GM21576 (cell line): ENCODE results near the gene CDK3.
"Not testable (repeated sequence)": the region's sequence is repeated elsewhere in the genome, so short reads cannot be mapped to it uniquely, and the experiment has no call there.

ENCODE experiments used
- ATAC-seq: cut with Tn5 transposase; IDR thresholded peaks from one replicate; pipeline ENCODE4 v1.9.1; 2021; ENCODE audit warnings: mild to moderate bottlenecking, moderate library complexity; ENCODE audit not compliant: unreplicated experiment

CDK3 gene

GRCh38 chr17:76036497-76037261 lies 36.0 kb downstream of the CDK3 start:
- no peak for ATAC-seq

GRCh38 chr17:76038050-76038449 lies 37.4 kb downstream of the CDK3 start:
- ATAC-seq: no peak

- no peak for ATAC-seq
Measured at GRCh38 chr17:76039121-76039520, 38.5 kb downstream of the CDK3 start.

GRCh38 chr17:76040376-76040775 lies 39.7 kb downstream of the CDK3 start:
- ATAC-seq: no peak

- ATAC-seq: not testable (repeated sequence)
Measured at GRCh38 chr17:76042868-76043267, 42.2 kb downstream of the CDK3 start.

- not testable (repeated sequence) for ATAC-seq
Measured at GRCh38 chr17:76044475-76045007, 43.9 kb downstream of the CDK3 start.

- no peak for ATAC-seq
Measured at GRCh38 chr17:76046064-76046463, 45.4 kb downstream of the CDK3 start.

- ATAC-seq: no peak
Measured at GRCh38 chr17:76048025-76048605, 47.5 kb downstream of the CDK3 start.

DNA sequence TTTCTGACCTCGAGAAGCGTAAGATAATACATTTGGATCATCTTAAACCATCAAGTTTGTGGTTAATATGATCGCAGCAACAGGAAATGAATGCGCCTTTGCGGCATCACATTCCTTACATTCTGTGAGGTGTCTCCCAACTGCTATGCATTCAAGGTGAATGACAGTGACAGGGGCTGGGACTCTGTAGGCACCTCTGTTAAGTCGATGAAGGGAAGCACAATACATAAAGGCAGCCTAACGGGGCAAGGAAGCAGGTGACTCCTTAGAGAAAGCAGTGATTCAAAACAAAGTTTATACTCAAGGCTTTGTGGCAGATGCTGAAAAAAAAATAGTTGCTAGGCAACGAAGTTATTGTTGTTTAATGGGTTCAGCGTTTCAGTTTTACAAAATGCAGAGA lies 48.1 kb downstream of the CDK3 start:
- no peak for ATAC-seq

DNA sequence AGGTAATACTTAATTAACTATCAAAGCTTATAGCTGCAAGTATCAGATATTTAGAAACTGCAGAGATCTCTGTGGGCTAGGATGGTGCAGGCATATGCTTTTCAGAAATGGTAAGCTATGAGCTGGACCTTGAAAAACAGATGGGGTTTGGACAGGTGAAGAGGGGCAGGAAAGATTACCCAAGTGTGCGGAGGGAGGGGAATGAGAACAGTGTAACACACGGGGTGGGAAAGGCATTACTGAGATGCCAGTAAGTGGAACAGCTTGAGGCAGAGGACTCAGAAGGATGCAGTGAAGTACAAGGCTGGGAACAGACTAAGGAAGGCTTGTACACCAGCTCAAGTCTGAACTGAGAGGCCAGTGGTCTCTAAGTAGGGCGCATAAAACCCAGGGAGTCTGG lies 48.6 kb downstream of the CDK3 start:
- no peak for ATAC-seq

- no peak for ATAC-seq
Measured at GRCh38 chr17:76049836-76050537, 49.3 kb downstream of the CDK3 start.

DNA sequence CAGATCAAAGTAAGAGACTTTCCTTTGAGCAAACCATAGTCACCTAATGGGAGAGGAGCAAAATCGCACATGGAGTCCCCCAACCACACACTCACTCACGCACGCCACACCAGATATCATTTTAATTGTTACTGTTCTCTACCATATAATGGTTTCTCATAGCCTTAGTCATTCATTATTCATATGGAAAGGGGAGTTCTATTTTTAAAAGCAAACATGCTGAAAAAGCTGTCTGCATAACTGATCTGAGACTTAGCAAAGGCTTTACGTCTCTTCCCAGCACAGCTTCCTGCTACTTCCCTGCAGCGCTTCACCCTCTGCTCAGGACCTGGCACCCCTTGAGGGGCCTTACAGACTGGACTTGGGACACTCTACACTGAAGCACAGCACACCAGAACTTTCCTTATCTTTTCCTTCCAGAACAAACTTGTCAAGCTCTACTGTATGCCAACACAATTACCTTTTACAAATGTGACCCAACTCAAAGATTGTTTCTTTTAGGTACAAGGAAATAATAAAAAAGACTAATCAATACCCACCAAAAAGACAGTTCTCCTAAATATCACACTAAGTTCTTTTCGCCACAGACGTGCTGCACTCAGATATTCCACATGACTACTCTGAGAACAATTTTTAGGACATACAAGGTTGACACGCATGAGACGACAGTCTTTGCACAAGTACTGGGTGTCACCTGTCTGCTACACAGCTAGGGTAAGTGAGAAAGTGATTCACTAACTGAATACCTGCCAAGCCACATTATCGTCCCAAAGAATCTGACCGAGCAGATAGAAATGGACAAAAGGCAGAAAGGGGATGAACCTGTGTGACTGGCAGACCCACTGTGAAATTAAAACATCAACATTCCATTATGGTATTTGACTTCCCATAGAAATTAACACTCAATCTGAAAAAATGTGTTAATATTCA lies 50.1 kb downstream of the CDK3 start:
- no peak for ATAC-seq

- no peak for ATAC-seq
Measured at GRCh38 chr17:76051561-76051960, 50.9 kb downstream of the CDK3 start.

DNA sequence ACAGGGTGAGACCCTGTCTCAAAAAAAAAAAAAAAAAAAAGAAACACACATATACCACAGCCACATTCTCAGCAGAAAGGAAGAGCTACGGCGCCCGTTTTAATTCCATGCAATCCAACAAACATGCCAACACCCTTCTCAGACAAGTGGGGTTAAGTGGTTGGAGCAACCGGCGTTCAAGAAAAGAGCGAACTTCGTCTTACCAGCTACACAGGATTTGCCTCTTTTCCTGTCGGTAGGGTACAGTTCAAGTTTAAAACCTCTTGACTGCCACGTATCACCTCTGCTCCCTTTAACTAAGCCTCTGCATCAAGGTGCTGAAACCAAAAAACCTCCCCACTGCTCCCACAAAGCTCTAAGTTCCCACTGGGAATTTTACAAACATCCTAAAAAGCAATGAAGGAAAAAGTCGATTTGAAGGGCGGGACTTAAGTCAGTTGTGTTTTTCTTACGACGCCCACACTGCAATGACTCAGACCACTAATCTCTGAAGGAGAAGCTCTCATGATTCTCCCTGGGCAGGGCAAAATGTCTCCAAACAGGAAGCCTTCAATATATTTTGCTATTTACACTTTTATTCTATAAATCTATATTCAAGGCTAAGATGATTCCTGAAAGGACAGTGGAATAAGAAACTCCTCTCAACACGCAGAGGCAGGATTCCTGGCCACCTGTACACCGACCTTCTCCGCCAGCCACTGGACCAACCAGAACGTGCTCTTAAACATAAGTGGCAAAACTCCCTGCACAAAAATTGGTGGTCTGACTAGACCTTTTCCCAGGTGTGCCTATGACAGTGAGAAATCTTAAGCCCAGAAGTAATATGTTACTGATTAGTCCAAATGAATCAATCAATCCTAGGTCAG lies 52.8 kb downstream of the CDK3 start:
- no peak for ATAC-seq

- ATAC-seq: no peak
Measured at GRCh38 chr17:76054112-76054476, 53.4 kb downstream of the CDK3 start.
